Uterus (tissue), 2 donors: ENCODE measurements around the gene MYH2.

Experiments
- POLR2A ChIP-seq, 2 donors: fragments of 450-650 bp; IDR thresholded peaks; one replicate each; pipeline ENCODE4 v1.6.1; 2016; ENCODE audit warnings: antibody characterized with exemption in 2 of 2, mild to moderate bottlenecking in 1 of 2, moderate library complexity in 1 of 2
- TF ChIP-seq, protein P1 (sequence below), 4 experiments: fragments of 200-600 bp in 2 of 4; fragments of 450-650 bp in 2 of 4; sonication (generic) in 2 of 4; IDR thresholded peaks; one replicate each; pipeline ENCODE4 v1.5.1; 2016 to 2019; ENCODE audit warnings: antibody characterized with exemption in 4 of 4, mild to moderate bottlenecking in 2 of 4, moderate library complexity in 1 of 4

- TF ChIP-seq, protein P1, sequence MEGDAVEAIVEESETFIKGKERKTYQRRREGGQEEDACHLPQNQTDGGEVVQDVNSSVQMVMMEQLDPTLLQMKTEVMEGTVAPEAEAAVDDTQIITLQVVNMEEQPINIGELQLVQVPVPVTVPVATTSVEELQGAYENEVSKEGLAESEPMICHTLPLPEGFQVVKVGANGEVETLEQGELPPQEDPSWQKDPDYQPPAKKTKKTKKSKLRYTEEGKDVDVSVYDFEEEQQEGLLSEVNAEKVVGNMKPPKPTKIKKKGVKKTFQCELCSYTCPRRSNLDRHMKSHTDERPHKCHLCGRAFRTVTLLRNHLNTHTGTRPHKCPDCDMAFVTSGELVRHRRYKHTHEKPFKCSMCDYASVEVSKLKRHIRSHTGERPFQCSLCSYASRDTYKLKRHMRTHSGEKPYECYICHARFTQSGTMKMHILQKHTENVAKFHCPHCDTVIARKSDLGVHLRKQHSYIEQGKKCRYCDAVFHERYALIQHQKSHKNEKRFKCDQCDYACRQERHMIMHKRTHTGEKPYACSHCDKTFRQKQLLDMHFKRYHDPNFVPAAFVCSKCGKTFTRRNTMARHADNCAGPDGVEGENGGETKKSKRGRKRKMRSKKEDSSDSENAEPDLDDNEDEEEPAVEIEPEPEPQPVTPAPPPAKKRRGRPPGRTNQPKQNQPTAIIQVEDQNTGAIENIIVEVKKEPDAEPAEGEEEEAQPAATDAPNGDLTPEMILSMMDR (IDR thresholded peaks at IDR 0.05), result no peak
- TF ChIP-seq POLR2A (IDR thresholded peaks at IDR 0.05), result no peak
Observed at GRCh38 chr17:10583834-10584233, 34.4 kb upstream of the MYH2 start.
